Epithelial cell of esophagus (primary cell): ENCODE data around the gene MVD.

Experiments used
- DNase-seq: peaks from one replicate; pipeline ENCODE4 v3.0.0; 2010; ENCODE audit warnings: low read depth
- H3K4me3 ChIP-seq: 2 replicates; pipeline ENCODE4 v1.5.1; 2011; ENCODE audit warnings: mild to moderate bottlenecking, low read length, control low read depth
- CTCF ChIP-seq: IDR thresholded peaks from 2 replicates; pipeline ENCODE4 v1.5.1; 2011; ENCODE audit warnings: low read depth, mild to moderate bottlenecking, low read length, control low read depth, inconsistent platforms; ENCODE audit not compliant: insufficient read depth; ENCODE audit errors: missing control alignments

Gene MVD

GRCh38 chr16:88645941-88646340 lies 16.9 kb downstream of the MVD start:
- no peak for TF ChIP-seq CTCF
- no peak overlapping the region for H3K4me3 ChIP-seq
- DNase-seq, result no peak

GRCh38 chr16:88645455-88645854 lies 17.4 kb downstream of the MVD start:
- no peak overlapping the region for H3K4me3 ChIP-seq
- DNase-seq, result no peak
- no peak for TF ChIP-seq CTCF

- no peak overlapping the region for H3K4me3 ChIP-seq
- TF ChIP-seq CTCF, result no peak
- no peak for DNase-seq
Measured at GRCh38 chr16:88643644-88643932, 19.3 kb downstream of the MVD start.

- no peak for DNase-seq
- no peak for TF ChIP-seq CTCF
- H3K4me3 ChIP-seq, result no peak overlapping the region
Measured at GRCh38 chr16:88642881-88643643, 19.8 kb downstream of the MVD start.

- no peak for DNase-seq
- TF ChIP-seq CTCF, result no peak
- no peak overlapping the region for H3K4me3 ChIP-seq
Measured at GRCh38 chr16:88640498-88641247, 22.2 kb downstream of the MVD start.

- no peak for DNase-seq
- TF ChIP-seq CTCF, result no peak
- no peak overlapping the region for H3K4me3 ChIP-seq
Measured at GRCh38 chr16:88640039-88640495, 22.8 kb downstream of the MVD start.
